Hepatocyte (in vitro differentiated cells): ENCODE results near the gene EIF1B.

ENCODE experiments used
- EZH2phosphoT487 ChIP-seq: fragments of 200-600 bp; sonication (generic); IDR thresholded peaks from one replicate; pipeline ENCODE4 v1.6.1; 2018; ENCODE audit warnings: antibody characterized with exemption, mild to moderate bottlenecking, low read depth, moderate library complexity; ENCODE audit not compliant: unreplicated experiment, severe bottlenecking
- TF ChIP-seq, protein P1 (sequence below): fragments of 200-600 bp; sonication (generic); IDR thresholded peaks from 2 replicates; pipeline ENCODE4 v1.5.1; 2016; ENCODE audit warnings: antibody characterized with exemption, mild to moderate bottlenecking; ENCODE audit not compliant: poor library complexity

DNA sequence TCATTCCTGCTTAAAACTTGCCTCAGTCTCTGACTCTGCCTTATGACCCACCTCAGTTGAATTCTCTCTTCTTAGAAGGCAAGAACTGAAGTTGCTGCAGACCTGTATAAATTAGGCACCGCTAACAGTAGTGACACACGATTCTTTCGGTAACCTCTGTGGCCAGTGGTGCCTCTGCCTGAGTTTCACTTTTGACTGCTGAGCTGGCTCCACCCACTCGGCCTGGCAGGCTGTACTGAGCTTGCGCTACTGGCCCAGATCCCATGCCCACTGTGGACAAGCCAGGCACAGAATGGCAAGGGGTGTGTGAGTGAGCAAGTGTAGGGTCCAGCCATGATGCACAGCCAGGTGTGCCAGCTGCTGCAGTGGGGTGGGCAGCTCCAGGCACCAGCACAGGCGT lies 19.1 kb upstream of the EIF1B start:
- TF ChIP-seq EZH2phosphoT487, result no peak
- TF ChIP-seq, protein P1, sequence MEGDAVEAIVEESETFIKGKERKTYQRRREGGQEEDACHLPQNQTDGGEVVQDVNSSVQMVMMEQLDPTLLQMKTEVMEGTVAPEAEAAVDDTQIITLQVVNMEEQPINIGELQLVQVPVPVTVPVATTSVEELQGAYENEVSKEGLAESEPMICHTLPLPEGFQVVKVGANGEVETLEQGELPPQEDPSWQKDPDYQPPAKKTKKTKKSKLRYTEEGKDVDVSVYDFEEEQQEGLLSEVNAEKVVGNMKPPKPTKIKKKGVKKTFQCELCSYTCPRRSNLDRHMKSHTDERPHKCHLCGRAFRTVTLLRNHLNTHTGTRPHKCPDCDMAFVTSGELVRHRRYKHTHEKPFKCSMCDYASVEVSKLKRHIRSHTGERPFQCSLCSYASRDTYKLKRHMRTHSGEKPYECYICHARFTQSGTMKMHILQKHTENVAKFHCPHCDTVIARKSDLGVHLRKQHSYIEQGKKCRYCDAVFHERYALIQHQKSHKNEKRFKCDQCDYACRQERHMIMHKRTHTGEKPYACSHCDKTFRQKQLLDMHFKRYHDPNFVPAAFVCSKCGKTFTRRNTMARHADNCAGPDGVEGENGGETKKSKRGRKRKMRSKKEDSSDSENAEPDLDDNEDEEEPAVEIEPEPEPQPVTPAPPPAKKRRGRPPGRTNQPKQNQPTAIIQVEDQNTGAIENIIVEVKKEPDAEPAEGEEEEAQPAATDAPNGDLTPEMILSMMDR, result no peak
